ENCODE measurements around the gene TRIAP1.

The TRIAP1 gene

GRCh38 chr12:120468325-120468820, 22.2 kb upstream of the TRIAP1 start:
- Histone ChIP-seq H3K4me1 (ENCODE audit: control insufficient read depth, insufficient read depth, low read length) (peaks cover 4% of the 10 kb centered on the region; the same call in 1 of the 2 replicates), H3K36me3 (ENCODE audit: control insufficient read depth, insufficient read depth, low read length) (peaks cover 41% of the 10 kb centered on the region), H3K27ac (ENCODE audit: low read depth, low read length) (peak overlapping the region; percentile 89; the same call in 1 of the 2 replicates)

GRCh38 chr12:120467439-120467838, 21.3 kb upstream of the TRIAP1 start:
- H3K27me3 ChIP-seq (ENCODE audit: control insufficient read depth, insufficient read depth, low read length): no peaks in the 10 kb centered on the region
- no peak overlapping the region for H3K4me3 ChIP-seq (ENCODE audit: low read depth, low read length)
- no peak overlapping the region for H3K9ac ChIP-seq (ENCODE audit: low read length)
- peaks cover 4% of the 10 kb centered on the region; the same call in 1 of the 2 replicates for H3K4me1 ChIP-seq (ENCODE audit: control insufficient read depth, insufficient read depth, low read length)
- no peak overlapping the region for H3K27ac ChIP-seq (ENCODE audit: low read depth, low read length)
- H3K36me3 ChIP-seq (ENCODE audit: control insufficient read depth, insufficient read depth, low read length): peaks cover 50% of the 10 kb centered on the region
- H3K9me3 ChIP-seq (ENCODE audit: control insufficient read depth, insufficient read depth, low read depth, low read length): no peaks in the 10 kb centered on the region

More at GRCh38 chr12:120468325-120468820, 22.2 kb upstream of the TRIAP1 start:
- Histone ChIP-seq H3K9ac (ENCODE audit: low read length) (peak overlapping the region; percentile 93), H3K4me3 (ENCODE audit: low read depth, low read length) (peak overlapping the region; percentile 94), H3K9me3 (ENCODE audit: control insufficient read depth, insufficient read depth, low read depth, low read length) (no peaks in the 10 kb centered on the region), H3K27me3 (ENCODE audit: control insufficient read depth, insufficient read depth, low read length) (no peaks in the 10 kb centered on the region)

GRCh38 chr12:120466560-120467315, 20.6 kb upstream of the TRIAP1 start:
- Histone ChIP-seq H3K36me3 (ENCODE audit: control insufficient read depth, insufficient read depth, low read length) (peaks cover 57% of the 10 kb centered on the region), H3K9ac (ENCODE audit: low read length) (no peak overlapping the region), H3K4me3 (ENCODE audit: low read depth, low read length) (no peak overlapping the region), H3K27me3 (ENCODE audit: control insufficient read depth, insufficient read depth, low read length) (no peaks in the 10 kb centered on the region), H3K27ac (ENCODE audit: low read depth, low read length) (no peak overlapping the region), H3K9me3 (ENCODE audit: control insufficient read depth, insufficient read depth, low read depth, low read length) (no peaks in the 10 kb centered on the region), H3K4me1 (ENCODE audit: control insufficient read depth, insufficient read depth, low read length) (peaks cover 4% of the 10 kb centered on the region; the same call in 1 of the 2 replicates)

GRCh38 chr12:120465756-120466155, 19.6 kb upstream of the TRIAP1 start:
- peaks cover 64% of the 10 kb centered on the region for H3K36me3 ChIP-seq (ENCODE audit: control insufficient read depth, insufficient read depth, low read length)

GRCh38 chr12:120463712-120464111, 17.5 kb upstream of the TRIAP1 start:
- no peak overlapping the region for H3K9ac ChIP-seq (ENCODE audit: low read length)
- peaks cover 82% of the 10 kb centered on the region for H3K36me3 ChIP-seq (ENCODE audit: control insufficient read depth, insufficient read depth, low read length)
- H3K4me3 ChIP-seq (ENCODE audit: low read depth, low read length): no peak overlapping the region
- no peak overlapping the region for H3K27ac ChIP-seq (ENCODE audit: low read depth, low read length)
- H3K27me3 ChIP-seq (ENCODE audit: control insufficient read depth, insufficient read depth, low read length): no peaks in the 10 kb centered on the region
- H3K4me1 ChIP-seq (ENCODE audit: control insufficient read depth, insufficient read depth, low read length): peaks cover 4% of the 10 kb centered on the region; the same call in 1 of the 2 replicates
- H3K9me3 ChIP-seq (ENCODE audit: control insufficient read depth, insufficient read depth, low read depth, low read length): no peaks in the 10 kb centered on the region

More at GRCh38 chr12:120465756-120466155, 19.6 kb upstream of the TRIAP1 start:
- no peaks in the 10 kb centered on the region for H3K27me3 ChIP-seq (ENCODE audit: control insufficient read depth, insufficient read depth, low read length)
- no peak overlapping the region for H3K27ac ChIP-seq (ENCODE audit: low read depth, low read length)
- no peak overlapping the region for H3K9ac ChIP-seq (ENCODE audit: low read length)
- no peaks in the 10 kb centered on the region for H3K9me3 ChIP-seq (ENCODE audit: control insufficient read depth, insufficient read depth, low read depth, low read length)
- peaks cover 4% of the 10 kb centered on the region; the same call in 1 of the 2 replicates for H3K4me1 ChIP-seq (ENCODE audit: control insufficient read depth, insufficient read depth, low read length)
- no peak overlapping the region for H3K4me3 ChIP-seq (ENCODE audit: low read depth, low read length)

- H3K9me3 ChIP-seq (ENCODE audit: control insufficient read depth, insufficient read depth, low read depth, low read length): no peaks in the 10 kb centered on the region
- peaks cover 89% of the 10 kb centered on the region for H3K36me3 ChIP-seq (ENCODE audit: control insufficient read depth, insufficient read depth, low read length)
- no peaks in the 10 kb centered on the region for H3K27me3 ChIP-seq (ENCODE audit: control insufficient read depth, insufficient read depth, low read length)
- peaks cover 4% of the 10 kb centered on the region; the same call in 1 of the 2 replicates for H3K4me1 ChIP-seq (ENCODE audit: control insufficient read depth, insufficient read depth, low read length)
- no peak overlapping the region for H3K9ac ChIP-seq (ENCODE audit: low read length)
- H3K27ac ChIP-seq (ENCODE audit: low read depth, low read length): no peak overlapping the region
- H3K4me3 ChIP-seq (ENCODE audit: low read depth, low read length): no peak overlapping the region
Measured at GRCh38 chr12:120462099-120462640, 16.0 kb upstream of the TRIAP1 start.

GRCh38 chr12:120460157-120460556, 14.0 kb upstream of the TRIAP1 start:
- Histone ChIP-seq H3K27me3 (ENCODE audit: control insufficient read depth, insufficient read depth, low read length) (no peaks in the 10 kb centered on the region), H3K4me3 (ENCODE audit: low read depth, low read length) (no peak overlapping the region), H3K9me3 (ENCODE audit: control insufficient read depth, insufficient read depth, low read depth, low read length) (no peaks in the 10 kb centered on the region), H3K9ac (ENCODE audit: low read length) (no peak overlapping the region), H3K27ac (ENCODE audit: low read depth, low read length) (no peak overlapping the region), H3K36me3 (ENCODE audit: control insufficient read depth, insufficient read depth, low read length) (peaks cover 89% of the 10 kb centered on the region), H3K4me1 (ENCODE audit: control insufficient read depth, insufficient read depth, low read length) (no peaks in the 10 kb centered on the region)

GRCh38 chr12:120457133-120457532, 10.9 kb upstream of the TRIAP1 start:
- H3K4me1 ChIP-seq (ENCODE audit: control insufficient read depth, insufficient read depth, low read length): no peaks in the 10 kb centered on the region
- no peaks in the 10 kb centered on the region for H3K27me3 ChIP-seq (ENCODE audit: control insufficient read depth, insufficient read depth, low read length)
- H3K9ac ChIP-seq (ENCODE audit: low read length): no peak overlapping the region
- no peak overlapping the region for H3K27ac ChIP-seq (ENCODE audit: low read depth, low read length)
- peaks cover 85% of the 10 kb centered on the region for H3K36me3 ChIP-seq (ENCODE audit: control insufficient read depth, insufficient read depth, low read length)
- no peak overlapping the region for H3K4me3 ChIP-seq (ENCODE audit: low read depth, low read length)
- H3K9me3 ChIP-seq (ENCODE audit: control insufficient read depth, insufficient read depth, low read depth, low read length): no peaks in the 10 kb centered on the region

GRCh38 chr12:120455302-120455701, 9.1 kb upstream of the TRIAP1 start:
- no peaks in the 10 kb centered on the region for H3K9me3 ChIP-seq (ENCODE audit: control insufficient read depth, insufficient read depth, low read depth, low read length)

GRCh38 chr12:120453977-120454376, 7.8 kb upstream of the TRIAP1 start:
- Histone ChIP-seq H3K4me1 (ENCODE audit: control insufficient read depth, insufficient read depth, low read length) (no peaks in the 10 kb centered on the region), H3K27ac (ENCODE audit: low read depth, low read length) (no peak overlapping the region), H3K4me3 (ENCODE audit: low read depth, low read length) (no peak overlapping the region), H3K9me3 (ENCODE audit: control insufficient read depth, insufficient read depth, low read depth, low read length) (no peaks in the 10 kb centered on the region), H3K36me3 (ENCODE audit: control insufficient read depth, insufficient read depth, low read length) (peaks cover 80% of the 10 kb centered on the region), H3K9ac (ENCODE audit: low read length) (no peak overlapping the region), H3K27me3 (ENCODE audit: control insufficient read depth, insufficient read depth, low read length) (no peaks in the 10 kb centered on the region)

More at GRCh38 chr12:120455302-120455701, 9.1 kb upstream of the TRIAP1 start:
- H3K27me3 ChIP-seq (ENCODE audit: control insufficient read depth, insufficient read depth, low read length): no peaks in the 10 kb centered on the region
- H3K4me1 ChIP-seq (ENCODE audit: control insufficient read depth, insufficient read depth, low read length): no peaks in the 10 kb centered on the region
- H3K36me3 ChIP-seq (ENCODE audit: control insufficient read depth, insufficient read depth, low read length): peaks cover 81% of the 10 kb centered on the region
- H3K27ac ChIP-seq (ENCODE audit: low read depth, low read length): no peak overlapping the region
- no peak overlapping the region for H3K4me3 ChIP-seq (ENCODE audit: low read depth, low read length)
- no peak overlapping the region for H3K9ac ChIP-seq (ENCODE audit: low read length)

Data from HUES6 (cell line).